ENCODE data around the gene ADPRHL1. TPM values are rescaled to one million over a fixed set of nuclear protein-coding genes. Genes with fewer than 3 reads are reported as not detected.

Gene ADPRHL1
- total RNA-seq, 2 donors from 2014 or later: 1.6 to 2.9 TPM

- Mint-ChIP-seq H3K4me1 (no peaks in the 10 kb centered on the region), H3K36me3 (ENCODE audit: low read depth) (peaks cover 8% of the 10 kb centered on the region), H3K27ac (no peak overlapping the region), H3K4me3 (no peak overlapping the region), H3K9me3 (no peaks in the 10 kb centered on the region), H3K27me3 (ENCODE audit: insufficient read depth) (no peaks in the 10 kb centered on the region)
- H3K27ac ChIP-seq (ENCODE audit: low read depth, low read length): no peak overlapping the region
- DNase-seq: no peak
- no peak for TF ChIP-seq CTCF (conservative IDR thresholded peaks at IDR 0.05)
- H3K9me3 ChIP-seq (ENCODE audit: control insufficient read depth, low read length): no peaks in the 10 kb centered on the region
- H3K27me3 ChIP-seq (ENCODE audit: control insufficient read depth, insufficient read depth, low read length, poor library complexity, severe bottlenecking): no peaks in the 10 kb centered on the region
- H3K36me3 ChIP-seq (ENCODE audit: control insufficient read depth, insufficient read depth, low read length): no peaks in the 10 kb centered on the region
- no peak overlapping the region for H3K9ac ChIP-seq (ENCODE audit: extremely low read depth, low read length, poor library complexity, severe bottlenecking)
- H3K4me3 ChIP-seq (ENCODE audit: low read length): no peak overlapping the region
- no peaks in the 10 kb centered on the region for H3K4me1 ChIP-seq (ENCODE audit: control insufficient read depth, insufficient read depth, low read length)
- WGBS, 2 experiments (ENCODE audit: insufficient coverage in 1 of 2, insufficient read length in 1 of 2): 92 to 98% methylated on average over 11 to 22 of the region's 22 CpGs
Observed at GRCh38 chr13:113425941-113426590, 27.2 kb downstream of the ADPRHL1 start.

GRCh38 chr13:113423520-113424163 is 29.6 kb downstream of the ADPRHL1 start:
- H3K9me3 ChIP-seq (ENCODE audit: control insufficient read depth, low read length): no peaks in the 10 kb centered on the region
- Mint-ChIP-seq H3K27me3 (ENCODE audit: insufficient read depth) (no peaks in the 10 kb centered on the region), H3K4me1 (no peaks in the 10 kb centered on the region), H3K36me3 (ENCODE audit: low read depth) (no peaks in the 10 kb centered on the region), H3K4me3 (no peak overlapping the region), H3K27ac (no peak overlapping the region), H3K9me3 (no peaks in the 10 kb centered on the region)
- H3K27me3 ChIP-seq (ENCODE audit: control insufficient read depth, insufficient read depth, low read length, poor library complexity, severe bottlenecking): no peaks in the 10 kb centered on the region
- no peak for TF ChIP-seq CTCF (conservative IDR thresholded peaks at IDR 0.05)
- no peaks in the 10 kb centered on the region for H3K4me1 ChIP-seq (ENCODE audit: control insufficient read depth, insufficient read depth, low read length)
- no peak overlapping the region for H3K27ac ChIP-seq (ENCODE audit: low read depth, low read length)
- H3K9ac ChIP-seq (ENCODE audit: extremely low read depth, low read length, poor library complexity, severe bottlenecking): no peak overlapping the region
- no peaks in the 10 kb centered on the region for H3K36me3 ChIP-seq (ENCODE audit: control insufficient read depth, insufficient read depth, low read length)
- DNase-seq: peak; percentile 36
- 91 to 95% methylated on average over 5 to 11 of the region's 11 CpGs for WGBS, 2 experiments (ENCODE audit: insufficient coverage in 1 of 2, insufficient read length in 1 of 2)
- no peak overlapping the region for H3K4me3 ChIP-seq (ENCODE audit: low read length)

- TF ChIP-seq CTCF (conservative IDR thresholded peaks at IDR 0.05): no peak
- Histone ChIP-seq H3K9ac (ENCODE audit: extremely low read depth, low read length, poor library complexity, severe bottlenecking) (no peak overlapping the region), H3K9me3 (ENCODE audit: control insufficient read depth, low read length) (no peaks in the 10 kb centered on the region), H3K4me3 (ENCODE audit: low read length) (no peak overlapping the region), H3K36me3 (ENCODE audit: control insufficient read depth, insufficient read depth, low read length) (no peaks in the 10 kb centered on the region), H3K27me3 (ENCODE audit: control insufficient read depth, insufficient read depth, low read length, poor library complexity, severe bottlenecking) (no peaks in the 10 kb centered on the region), H3K4me1 (ENCODE audit: control insufficient read depth, insufficient read depth, low read length) (no peaks in the 10 kb centered on the region), H3K27ac (ENCODE audit: low read depth, low read length) (no peak overlapping the region)
- peak; percentile 44 for DNase-seq
- no peaks in the 10 kb centered on the region for H3K9me3 Mint-ChIP-seq
- H3K27ac Mint-ChIP-seq: no peak overlapping the region
- H3K4me1 Mint-ChIP-seq: no peaks in the 10 kb centered on the region
- H3K36me3 Mint-ChIP-seq (ENCODE audit: low read depth): no peaks in the 10 kb centered on the region
- WGBS, 2 experiments (ENCODE audit: insufficient coverage in 1 of 2, insufficient read length in 1 of 2): 91 to 94% methylated on average over 22 to 26 of the region's 26 CpGs
- H3K4me3 Mint-ChIP-seq: no peak overlapping the region
- no peaks in the 10 kb centered on the region for H3K27me3 Mint-ChIP-seq (ENCODE audit: insufficient read depth)
Observed at GRCh38 chr13:113422807-113423519, 30.3 kb downstream of the ADPRHL1 start.
